Measurements from ENCODE around the gene ERMN.

ERMN gene

GRCh38 chr2:157326698-157327097 is 1.1 kb upstream of the ERMN start:
- peaks cover 2% of the 10 kb centered on the region for H3K36me3 Mint-ChIP-seq (ENCODE audit: insufficient read depth)
- no peak overlapping the region for H3K4me3 Mint-ChIP-seq
- no peaks in the 10 kb centered on the region for H3K27me3 Mint-ChIP-seq
- no peak for ATAC-seq (replicated peaks; ENCODE audit: extremely low read depth, poor library complexity, severe bottlenecking)
- H3K27ac Mint-ChIP-seq (ENCODE audit: low read depth): no peak overlapping the region
- peaks cover 32% of the 10 kb centered on the region for H3K4me1 Mint-ChIP-seq
- no peaks in the 10 kb centered on the region for H3K9me3 Mint-ChIP-seq
- no peak for DNase-seq (ENCODE audit: low spot score in 2 of 2)

- no peak overlapping the region for H3K27ac Mint-ChIP-seq (ENCODE audit: low read depth)
Observed at GRCh38 chr2:157324331-157324843, 1.2 kb downstream of the ERMN start.

GRCh38 chr2:157322432-157322831 is 3.2 kb downstream of the ERMN start:
- H3K27me3 Mint-ChIP-seq: no peaks in the 10 kb centered on the region
- peaks cover 5% of the 10 kb centered on the region for H3K4me1 Mint-ChIP-seq

More at GRCh38 chr2:157324331-157324843, 1.2 kb downstream of the ERMN start:
- Mint-ChIP-seq H3K4me3 (no peak overlapping the region), H3K4me1 (peaks cover 14% of the 10 kb centered on the region), H3K9me3 (no peaks in the 10 kb centered on the region), H3K36me3 (ENCODE audit: insufficient read depth) (peaks cover 3% of the 10 kb centered on the region), H3K27me3 (no peaks in the 10 kb centered on the region)
- no peak for DNase-seq (ENCODE audit: low spot score in 2 of 2)
- ATAC-seq (replicated peaks; ENCODE audit: extremely low read depth, poor library complexity, severe bottlenecking): no peak

GRCh38 chr2:157321466-157321865 is 4.2 kb downstream of the ERMN start:
- H3K4me3 Mint-ChIP-seq: no peak overlapping the region
- no peak for DNase-seq (ENCODE audit: low spot score in 2 of 2)
- no peak for ATAC-seq (replicated peaks; ENCODE audit: extremely low read depth, poor library complexity, severe bottlenecking)
- no peak overlapping the region for H3K27ac Mint-ChIP-seq (ENCODE audit: low read depth)
- H3K36me3 Mint-ChIP-seq (ENCODE audit: insufficient read depth): peaks cover 3% of the 10 kb centered on the region
- H3K4me1 Mint-ChIP-seq: no peaks in the 10 kb centered on the region
- no peaks in the 10 kb centered on the region for H3K27me3 Mint-ChIP-seq
- no peaks in the 10 kb centered on the region for H3K9me3 Mint-ChIP-seq

More at GRCh38 chr2:157322432-157322831, 3.2 kb downstream of the ERMN start:
- H3K36me3 Mint-ChIP-seq (ENCODE audit: insufficient read depth): peaks cover 3% of the 10 kb centered on the region
- no peak overlapping the region for H3K27ac Mint-ChIP-seq (ENCODE audit: low read depth)
- H3K9me3 Mint-ChIP-seq: no peaks in the 10 kb centered on the region
- no peak overlapping the region for H3K4me3 Mint-ChIP-seq
- no peak for DNase-seq (ENCODE audit: low spot score in 2 of 2)
- no peak for ATAC-seq (replicated peaks; ENCODE audit: extremely low read depth, poor library complexity, severe bottlenecking)

GRCh38 chr2:157320409-157320808 is 5.2 kb downstream of the ERMN start:
- H3K36me3 Mint-ChIP-seq (ENCODE audit: insufficient read depth): peaks cover 3% of the 10 kb centered on the region
- ATAC-seq (replicated peaks; ENCODE audit: extremely low read depth, poor library complexity, severe bottlenecking) (no peak), DNase-seq (ENCODE audit: low spot score in 2 of 2) (no peak)
- no peaks in the 10 kb centered on the region for H3K9me3 Mint-ChIP-seq
- no peaks in the 10 kb centered on the region for H3K27me3 Mint-ChIP-seq
- no peak overlapping the region for H3K27ac Mint-ChIP-seq (ENCODE audit: low read depth)
- no peak overlapping the region for H3K4me3 Mint-ChIP-seq
- no peaks in the 10 kb centered on the region for H3K4me1 Mint-ChIP-seq

GRCh38 chr2:157319795-157320194 is 5.8 kb downstream of the ERMN start:
- no peaks in the 10 kb centered on the region for H3K4me1 Mint-ChIP-seq
- no peak overlapping the region for H3K27ac Mint-ChIP-seq (ENCODE audit: low read depth)
- no peaks in the 10 kb centered on the region for H3K27me3 Mint-ChIP-seq
- no peak for DNase-seq (ENCODE audit: low spot score in 2 of 2)
- peaks cover 3% of the 10 kb centered on the region for H3K36me3 Mint-ChIP-seq (ENCODE audit: insufficient read depth)
- no peak for ATAC-seq (replicated peaks; ENCODE audit: extremely low read depth, poor library complexity, severe bottlenecking)
- no peak overlapping the region for H3K4me3 Mint-ChIP-seq
- no peaks in the 10 kb centered on the region for H3K9me3 Mint-ChIP-seq

GRCh38 chr2:157318884-157319283 is 6.7 kb downstream of the ERMN start:
- no peaks in the 10 kb centered on the region for H3K9me3 Mint-ChIP-seq
- no peaks in the 10 kb centered on the region for H3K27me3 Mint-ChIP-seq
- H3K27ac Mint-ChIP-seq (ENCODE audit: low read depth): no peak overlapping the region
- no peak for DNase-seq (ENCODE audit: low spot score in 2 of 2)
- no peaks in the 10 kb centered on the region for H3K4me1 Mint-ChIP-seq
- H3K4me3 Mint-ChIP-seq: no peak overlapping the region
- peaks cover 3% of the 10 kb centered on the region for H3K36me3 Mint-ChIP-seq (ENCODE audit: insufficient read depth)
- no peak for ATAC-seq (replicated peaks; ENCODE audit: extremely low read depth, poor library complexity, severe bottlenecking)

GRCh38 chr2:157315901-157316300 is 9.7 kb downstream of the ERMN start:
- no peaks in the 10 kb centered on the region for H3K4me1 Mint-ChIP-seq
- H3K36me3 Mint-ChIP-seq (ENCODE audit: insufficient read depth): no peaks in the 10 kb centered on the region
- DNase-seq (ENCODE audit: low spot score in 2 of 2) (no peak), ATAC-seq (replicated peaks; ENCODE audit: extremely low read depth, poor library complexity, severe bottlenecking) (no peak)
- no peak overlapping the region for H3K27ac Mint-ChIP-seq (ENCODE audit: low read depth)
- no peaks in the 10 kb centered on the region for H3K9me3 Mint-ChIP-seq
- H3K4me3 Mint-ChIP-seq: no peak overlapping the region
- peaks cover 16% of the 10 kb centered on the region for H3K27me3 Mint-ChIP-seq

GRCh38 chr2:157312866-157313486 is 12.6 kb downstream of the ERMN start:
- H3K36me3 Mint-ChIP-seq (ENCODE audit: insufficient read depth): no peaks in the 10 kb centered on the region
- ATAC-seq (replicated peaks; ENCODE audit: extremely low read depth, poor library complexity, severe bottlenecking) (no peak), DNase-seq (ENCODE audit: low spot score in 2 of 2) (no peak)
- no peak overlapping the region for H3K27ac Mint-ChIP-seq (ENCODE audit: low read depth)
- H3K27me3 Mint-ChIP-seq: peaks cover 28% of the 10 kb centered on the region
- H3K9me3 Mint-ChIP-seq: no peaks in the 10 kb centered on the region
- no peak overlapping the region for H3K4me3 Mint-ChIP-seq
- no peaks in the 10 kb centered on the region for H3K4me1 Mint-ChIP-seq

GRCh38 chr2:157311706-157312105 is 13.9 kb downstream of the ERMN start:
- ATAC-seq (replicated peaks; ENCODE audit: extremely low read depth, poor library complexity, severe bottlenecking): no peak
- H3K36me3 Mint-ChIP-seq (ENCODE audit: insufficient read depth): no peaks in the 10 kb centered on the region
- H3K27ac Mint-ChIP-seq (ENCODE audit: low read depth): no peak overlapping the region
- H3K27me3 Mint-ChIP-seq: peaks cover 28% of the 10 kb centered on the region
- DNase-seq (ENCODE audit: low spot score in 2 of 2): no peak
- H3K4me1 Mint-ChIP-seq: peaks cover 1% of the 10 kb centered on the region
- no peaks in the 10 kb centered on the region for H3K9me3 Mint-ChIP-seq
- H3K4me3 Mint-ChIP-seq: no peak overlapping the region

GRCh38 chr2:157309878-157310277 is 15.7 kb downstream of the ERMN start:
- peaks cover 28% of the 10 kb centered on the region for H3K27me3 Mint-ChIP-seq
- DNase-seq (ENCODE audit: low spot score in 2 of 2) (no peak), ATAC-seq (replicated peaks; ENCODE audit: extremely low read depth, poor library complexity, severe bottlenecking) (no peak)
- H3K4me3 Mint-ChIP-seq: no peak overlapping the region
- H3K27ac Mint-ChIP-seq (ENCODE audit: low read depth): no peak overlapping the region
- no peaks in the 10 kb centered on the region for H3K9me3 Mint-ChIP-seq
- H3K36me3 Mint-ChIP-seq (ENCODE audit: insufficient read depth): no peaks in the 10 kb centered on the region
- H3K4me1 Mint-ChIP-seq: peaks cover 5% of the 10 kb centered on the region

GRCh38 chr2:157307021-157307420 is 18.6 kb downstream of the ERMN start:
- ATAC-seq (replicated peaks; ENCODE audit: extremely low read depth, poor library complexity, severe bottlenecking) (no peak), DNase-seq (ENCODE audit: low spot score in 2 of 2) (no peak)
- H3K9me3 Mint-ChIP-seq: no peaks in the 10 kb centered on the region
- H3K27ac Mint-ChIP-seq (ENCODE audit: low read depth): no peak overlapping the region
- H3K4me3 Mint-ChIP-seq: no peak overlapping the region
- H3K4me1 Mint-ChIP-seq: peaks cover 5% of the 10 kb centered on the region
- peaks cover 22% of the 10 kb centered on the region for H3K27me3 Mint-ChIP-seq
- H3K36me3 Mint-ChIP-seq (ENCODE audit: insufficient read depth): no peaks in the 10 kb centered on the region

- Mint-ChIP-seq H3K27ac (ENCODE audit: low read depth) (no peak overlapping the region), H3K36me3 (ENCODE audit: insufficient read depth) (no peaks in the 10 kb centered on the region), H3K27me3 (peaks cover 12% of the 10 kb centered on the region), H3K4me1 (peaks cover 5% of the 10 kb centered on the region), H3K9me3 (no peaks in the 10 kb centered on the region), H3K4me3 (no peak overlapping the region)
- ATAC-seq (replicated peaks; ENCODE audit: extremely low read depth, poor library complexity, severe bottlenecking) (no peak), DNase-seq (ENCODE audit: low spot score in 2 of 2) (no peak)
Observed at GRCh38 chr2:157305723-157306110, 19.9 kb downstream of the ERMN start.

Measured in central memory CD8-positive, alpha-beta T cell (primary cell).